Activated naive CD4-positive, alpha-beta T cell treated with anti-CD3 and anti-CD28 coated beads, Interleukin-2, amount 50 U/mL, for 16 hours (primary cell): ENCODE measurements around the gene PRPF19.
A peak's percentile ranks its signal among the peaks of the same experiment; 100 is the strongest.
"Not testable (repeated sequence)": the region's sequence is repeated elsewhere in the genome, so short reads cannot be mapped to it uniquely, and the experiment has no call there.

ENCODE experiments used
- DNase-seq: peaks from one replicate; pipeline ENCODE4 v3.0.0-alpha.2; 2020

PRPF19 gene

DNA sequence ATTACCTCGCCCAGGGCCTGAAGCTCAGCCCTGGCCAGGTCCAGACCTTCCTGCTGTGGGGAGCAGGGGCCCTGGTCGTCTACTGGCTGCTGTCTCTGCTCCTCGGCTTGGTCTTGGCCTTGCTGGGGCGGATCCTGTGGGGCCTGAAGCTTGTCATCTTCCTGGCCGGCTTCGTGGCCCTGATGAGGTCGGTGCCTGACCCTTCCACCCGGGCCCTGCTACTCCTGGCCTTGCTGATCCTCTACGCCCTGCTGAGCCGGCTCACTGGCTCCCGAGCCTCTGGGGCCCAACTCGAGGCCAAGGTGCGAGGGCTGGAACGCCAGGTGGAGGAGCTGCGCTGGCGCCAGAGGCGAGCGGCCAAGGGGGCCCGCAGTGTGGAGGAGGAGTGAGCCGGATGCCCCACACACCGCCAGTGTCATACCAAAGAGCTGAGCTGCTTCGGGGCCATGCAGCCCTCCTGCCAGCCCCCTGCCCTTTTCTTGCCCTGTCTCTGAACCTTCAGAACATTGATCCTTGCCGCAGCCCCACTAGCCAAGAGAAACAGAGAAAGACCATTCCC, 15.5 kb upstream of the PRPF19 start:
- no peak for DNase-seq

DNA sequence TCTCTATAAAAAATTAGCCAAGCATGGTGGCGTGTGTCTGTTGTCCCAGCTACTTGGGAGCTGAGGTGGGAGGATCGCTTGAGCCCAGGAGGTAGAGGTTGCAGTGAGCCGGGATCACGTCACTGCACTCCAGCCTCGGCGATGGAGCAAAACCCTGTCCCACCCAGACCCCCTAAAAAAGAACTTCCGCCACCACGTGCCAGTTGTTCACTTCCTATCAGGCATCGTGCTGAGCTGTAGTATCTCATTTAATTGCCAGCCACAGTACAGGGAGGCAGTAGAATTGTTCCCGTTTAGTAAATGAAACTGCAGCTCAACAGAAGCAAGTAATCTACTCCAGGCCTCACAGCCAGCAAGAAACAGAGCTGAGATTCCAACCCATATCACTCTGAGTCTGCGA, 14.9 kb upstream of the PRPF19 start:
- no peak for DNase-seq

DNA sequence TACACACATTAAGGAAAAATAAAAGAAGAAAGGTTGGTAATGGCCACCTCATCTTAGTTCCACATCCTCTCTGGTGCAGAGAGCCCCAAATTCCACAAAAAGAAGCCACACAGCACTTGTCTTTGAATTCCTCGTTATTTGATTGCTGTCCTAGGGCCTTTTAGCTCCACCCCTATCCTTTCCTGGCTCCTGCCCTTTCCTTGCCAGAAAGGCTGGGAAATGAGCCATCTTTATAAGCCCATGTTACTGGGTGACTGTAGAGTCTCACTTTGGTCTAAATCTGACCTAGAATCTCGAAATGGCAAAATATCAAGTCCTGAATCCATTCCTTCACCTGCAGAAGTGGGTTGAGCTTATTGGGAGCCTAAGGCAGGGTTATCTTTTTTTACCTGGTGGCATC, 13.6 kb upstream of the PRPF19 start:
- no peak for DNase-seq

DNA sequence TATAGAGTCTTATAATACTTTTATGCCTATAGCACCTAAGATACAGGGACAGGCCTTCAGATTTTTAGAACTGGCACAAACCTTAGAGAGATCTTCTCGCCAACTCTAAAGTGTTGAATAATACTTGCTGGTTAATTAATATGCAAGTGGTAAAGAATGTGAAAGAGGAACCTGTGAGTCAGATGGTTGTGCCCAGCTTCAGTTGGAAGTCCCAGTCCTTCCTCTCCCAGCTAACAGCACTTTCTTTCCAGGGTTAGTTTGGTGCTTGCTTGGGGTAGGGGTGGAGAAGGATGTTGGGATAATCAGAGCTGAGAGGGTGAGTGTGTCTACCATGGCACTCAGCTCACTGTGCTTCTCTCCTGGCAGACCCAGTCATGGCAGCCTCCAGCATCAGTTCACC, 12.9 kb upstream of the PRPF19 start:
- DNase-seq, result no peak

DNA sequence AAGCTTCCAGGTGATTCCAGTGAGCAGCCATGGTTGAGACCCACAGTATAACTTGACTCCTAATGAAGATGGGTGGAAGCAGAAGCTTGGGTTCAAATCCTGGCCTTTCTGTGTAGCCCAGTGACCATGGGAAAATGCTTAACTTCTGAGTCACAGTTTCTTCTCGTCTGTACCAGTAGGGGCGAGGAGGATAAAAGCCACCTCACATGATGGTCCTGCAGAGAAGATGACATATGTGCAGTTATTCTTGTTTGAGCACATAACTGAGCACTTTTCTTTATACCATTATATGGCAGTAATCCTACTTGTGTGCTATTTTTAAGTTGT, 12.5 kb upstream of the PRPF19 start:
- DNase-seq, result no peak

DNA sequence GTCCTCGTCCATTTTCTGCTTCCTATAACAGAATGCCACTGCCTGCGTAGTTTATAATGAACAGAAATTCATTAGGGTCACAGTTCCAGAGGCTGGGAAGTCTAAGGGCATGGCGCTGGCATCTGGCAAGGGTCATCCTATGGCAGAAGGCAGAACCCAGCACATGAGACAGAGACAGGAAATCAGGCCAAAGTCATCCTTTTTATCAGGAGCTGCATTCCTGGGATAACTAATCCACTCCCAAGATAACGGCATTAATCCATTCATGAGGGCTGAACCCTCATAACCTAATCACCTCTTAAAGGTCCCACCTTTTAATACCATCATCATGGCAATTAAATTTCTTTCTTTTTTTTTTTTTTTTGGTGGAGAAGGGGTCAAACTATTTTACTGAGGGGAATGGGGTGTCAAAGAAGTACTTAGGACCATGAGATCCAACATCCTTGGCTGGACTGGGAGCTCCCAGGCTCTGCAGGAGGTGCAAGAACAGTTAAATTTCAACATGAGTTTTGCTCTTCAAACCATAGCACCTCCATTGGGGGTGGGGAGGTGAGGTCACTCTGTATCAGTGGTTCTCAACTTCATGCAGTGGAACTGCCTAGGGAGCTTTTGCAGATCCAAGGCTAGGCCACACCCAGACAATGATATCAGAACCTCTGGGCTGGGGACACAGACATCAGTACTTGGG, 12.0 kb upstream of the PRPF19 start:
- no peak for DNase-seq

DNA sequence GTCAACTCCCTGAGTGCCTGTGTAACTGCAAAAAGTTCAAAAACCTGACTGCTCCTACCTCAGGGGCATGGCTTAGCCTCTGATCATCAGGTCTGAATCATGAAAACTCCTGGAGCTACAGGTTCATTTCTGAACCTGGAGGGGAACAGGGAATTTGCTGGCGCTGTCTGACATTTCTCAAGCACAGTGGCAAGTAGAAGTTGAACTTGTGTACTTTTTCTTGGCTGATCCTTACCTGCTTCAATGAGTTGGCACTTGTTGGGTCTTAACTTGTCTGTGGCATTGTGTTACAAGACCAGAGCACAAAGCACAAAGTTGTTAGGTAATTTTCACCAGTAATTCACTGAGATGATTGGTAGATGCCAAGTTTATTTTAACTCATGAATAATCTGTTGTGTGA, 10.9 kb upstream of the PRPF19 start:
- DNase-seq, result no peak

DNA sequence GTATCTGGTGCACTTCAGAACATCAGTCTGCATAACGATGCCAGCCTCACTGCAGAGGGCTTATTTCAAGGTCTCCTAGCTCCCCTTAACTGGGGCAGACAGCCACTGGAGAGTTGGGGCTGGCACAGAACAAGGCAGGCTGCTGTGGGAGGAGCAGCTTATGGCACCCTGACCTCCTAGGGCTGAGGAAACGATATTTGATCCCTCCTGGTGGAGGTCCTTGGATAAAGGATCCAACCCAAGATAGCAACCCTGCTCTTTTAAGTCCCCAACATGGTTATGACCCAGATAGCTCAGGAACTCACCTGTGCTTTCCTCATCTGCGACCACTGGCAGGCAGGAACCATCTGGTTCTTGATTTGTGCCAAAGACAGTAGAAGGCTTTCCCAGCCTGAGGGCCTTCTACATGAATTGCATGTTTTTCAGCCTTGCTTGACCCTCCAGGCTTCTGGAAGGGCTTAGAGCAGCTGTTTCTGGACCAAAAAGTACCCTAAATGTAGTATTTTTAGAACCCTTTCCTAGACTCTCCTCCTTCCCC, 10.4 kb upstream of the PRPF19 start:
- no peak for DNase-seq

DNA sequence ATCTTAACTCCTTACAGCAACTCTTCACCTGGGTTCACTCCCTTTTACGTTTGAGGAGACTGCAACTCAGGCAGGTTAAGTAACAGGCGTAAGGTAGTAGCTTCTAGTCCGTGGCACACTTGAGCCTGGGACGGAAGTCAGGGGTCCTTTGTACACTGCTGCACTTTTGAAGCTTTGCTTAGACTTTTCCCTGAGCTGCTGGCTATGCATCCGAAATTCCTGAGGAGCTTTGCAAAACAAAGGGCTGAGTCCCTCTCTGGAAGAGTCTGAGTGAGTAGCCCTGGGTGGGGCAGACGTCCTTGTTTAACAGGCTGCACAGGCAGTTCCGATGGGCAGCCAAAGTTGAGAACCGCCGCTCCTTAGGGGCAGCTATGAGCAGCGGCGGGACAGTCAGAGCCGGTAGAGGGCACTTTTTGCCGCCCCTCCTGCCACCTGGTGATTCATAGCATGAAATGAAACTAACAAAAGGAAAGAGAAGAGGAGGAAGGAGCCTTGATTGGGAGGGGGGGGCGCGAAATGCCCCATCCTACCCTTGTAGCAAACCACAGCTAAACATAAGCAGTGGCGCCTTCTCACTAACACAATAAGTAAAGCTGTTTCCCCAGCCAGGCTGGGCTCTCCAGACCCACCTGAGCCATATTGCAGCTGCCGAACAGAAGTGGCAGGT, 9.0 kb upstream of the PRPF19 start:
- peak; percentile 72 for DNase-seq

DNA sequence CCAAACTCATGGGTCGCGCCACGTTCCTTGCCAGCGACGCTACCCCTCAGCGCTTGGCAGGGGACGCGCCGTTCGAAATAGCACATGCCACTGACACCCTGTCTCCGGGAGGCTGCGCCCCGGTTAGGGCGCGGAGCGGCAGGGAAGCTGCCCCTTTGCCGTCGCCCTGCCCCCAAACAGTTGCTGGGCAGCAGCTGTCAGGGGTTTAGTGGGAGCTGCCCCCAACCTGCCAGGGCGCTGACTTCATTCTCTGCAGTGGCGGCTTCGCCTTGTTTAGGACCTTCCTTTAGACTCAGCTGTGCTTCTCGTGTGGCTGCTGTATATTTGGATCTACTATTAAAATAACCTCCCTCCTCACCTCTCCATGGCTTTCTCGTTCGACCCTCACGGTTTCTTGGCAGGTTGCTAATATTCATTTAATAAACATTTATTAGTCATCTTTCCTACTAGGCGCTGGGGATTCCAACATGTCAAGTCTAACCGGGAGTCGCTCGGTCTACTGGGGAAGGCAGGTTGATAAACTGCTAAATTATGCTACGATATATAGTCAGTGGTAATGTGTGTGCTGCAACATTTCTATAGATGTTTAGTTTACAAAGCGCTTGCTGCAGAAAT, 8.4 kb upstream of the PRPF19 start:
- DNase-seq, result peak; percentile 41

DNA sequence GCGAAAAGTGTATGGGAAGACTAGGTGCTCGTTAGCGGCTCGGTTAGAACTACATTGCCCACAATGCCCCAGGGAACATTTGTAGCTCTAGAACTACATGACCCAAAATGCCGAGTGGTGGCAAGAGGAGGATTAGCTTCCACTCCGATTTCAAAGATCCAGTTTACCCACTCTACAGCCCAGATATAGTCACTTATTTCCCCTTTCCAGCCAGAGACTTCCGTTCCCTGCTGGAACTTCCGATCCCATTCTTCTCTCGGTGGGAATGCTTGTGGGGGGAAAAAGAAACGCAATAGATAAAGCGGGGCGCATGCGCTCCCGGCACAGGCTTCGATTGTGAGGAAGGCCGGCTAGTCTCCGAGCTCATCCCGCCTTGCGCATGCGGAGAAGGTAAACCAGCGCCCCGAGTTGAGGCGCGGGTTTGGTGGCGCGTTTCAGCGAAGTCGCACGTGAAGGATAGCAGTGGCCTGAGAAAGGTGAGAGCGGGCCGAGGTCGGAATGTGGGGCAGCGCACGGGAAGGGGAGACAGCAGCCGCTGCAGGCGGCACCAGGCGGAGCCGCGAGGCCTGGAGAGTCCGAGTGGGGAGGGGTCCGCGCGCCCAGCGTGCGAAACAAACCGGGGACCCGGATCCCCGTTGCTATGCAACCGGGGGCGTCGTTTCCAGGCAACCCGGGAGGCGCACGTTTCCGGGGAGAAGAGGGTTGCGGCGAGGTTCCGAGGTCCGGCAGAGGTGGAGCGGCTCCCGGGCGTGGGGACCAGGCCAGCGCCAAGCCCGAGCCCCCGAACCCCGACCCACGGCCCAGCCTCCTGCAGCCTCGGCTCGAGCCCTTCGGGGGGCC, 7.6 kb upstream of the PRPF19 start, which contains the start of gene TMEM109:
Gene TMEM109 (plus strand): TSS at position 366 of the 840 bp plus-strand sequence. CDS start 5,536 bp downstream, outside the sequence.
- peak; percentile 90 for DNase-seq

DNA sequence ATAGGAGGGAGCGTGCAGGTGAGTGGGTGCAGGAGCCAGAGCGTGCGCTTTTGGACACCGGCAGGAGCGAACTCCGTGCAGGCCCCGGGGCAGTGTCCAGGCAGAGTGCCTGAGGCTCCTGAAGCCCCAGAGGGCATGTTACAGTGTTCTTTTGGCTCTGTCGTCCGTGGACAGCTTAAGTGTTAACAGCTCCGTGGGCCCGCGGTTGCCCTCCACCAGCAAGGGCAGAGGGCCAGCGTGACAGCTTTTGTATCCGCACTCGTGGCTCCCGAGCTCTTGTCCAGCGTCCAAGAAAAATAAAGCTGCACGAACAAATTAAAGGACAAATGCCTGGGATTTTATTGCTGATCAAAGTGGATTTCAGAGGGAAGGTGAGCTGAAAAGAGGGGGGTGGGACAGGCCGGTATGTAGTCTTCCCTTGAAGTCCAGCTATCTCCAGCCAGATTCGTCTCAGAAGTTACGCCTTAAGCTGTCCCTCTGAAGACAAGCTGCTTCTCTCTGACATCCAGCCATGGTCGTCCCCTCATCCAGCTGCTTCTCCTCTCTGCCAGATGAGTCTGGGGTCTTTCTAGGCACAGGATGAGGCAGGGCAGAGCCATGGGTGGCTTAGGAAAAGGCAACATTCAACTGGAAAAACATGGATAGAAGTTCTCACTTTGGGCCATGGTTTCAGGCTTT, 6.6 kb upstream of the PRPF19 start:
- DNase-seq, result no peak

DNA sequence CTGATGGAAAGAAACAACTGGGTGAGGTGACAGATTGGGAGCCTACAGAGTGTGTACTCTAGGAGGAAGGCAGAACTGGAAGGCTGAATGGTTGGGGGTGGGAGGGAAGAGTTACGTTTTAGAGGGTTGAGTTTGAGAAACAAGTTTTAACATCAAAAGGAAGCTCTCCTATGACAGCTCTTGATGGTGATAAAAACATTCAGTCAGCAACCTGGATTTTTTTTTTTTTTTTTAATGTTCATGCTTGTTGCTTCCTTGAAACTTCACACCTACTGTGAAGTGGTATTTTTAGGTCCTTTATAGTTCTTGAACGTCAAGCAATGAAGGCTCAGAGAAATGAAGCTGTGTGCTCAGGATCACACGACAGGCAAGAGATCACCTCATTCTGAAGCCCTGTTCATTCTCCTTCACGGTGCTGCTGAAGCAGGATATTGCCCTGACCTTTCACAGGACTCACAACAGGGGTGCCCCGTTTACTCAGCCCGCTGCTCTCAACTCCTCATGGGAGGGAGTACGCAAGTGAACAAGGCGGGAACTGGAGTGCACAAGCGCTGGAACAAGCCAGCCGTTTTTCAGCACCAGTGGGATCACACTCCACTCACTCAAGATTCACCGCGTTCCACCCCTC, 6.0 kb upstream of the PRPF19 start:
- no peak for DNase-seq

DNA sequence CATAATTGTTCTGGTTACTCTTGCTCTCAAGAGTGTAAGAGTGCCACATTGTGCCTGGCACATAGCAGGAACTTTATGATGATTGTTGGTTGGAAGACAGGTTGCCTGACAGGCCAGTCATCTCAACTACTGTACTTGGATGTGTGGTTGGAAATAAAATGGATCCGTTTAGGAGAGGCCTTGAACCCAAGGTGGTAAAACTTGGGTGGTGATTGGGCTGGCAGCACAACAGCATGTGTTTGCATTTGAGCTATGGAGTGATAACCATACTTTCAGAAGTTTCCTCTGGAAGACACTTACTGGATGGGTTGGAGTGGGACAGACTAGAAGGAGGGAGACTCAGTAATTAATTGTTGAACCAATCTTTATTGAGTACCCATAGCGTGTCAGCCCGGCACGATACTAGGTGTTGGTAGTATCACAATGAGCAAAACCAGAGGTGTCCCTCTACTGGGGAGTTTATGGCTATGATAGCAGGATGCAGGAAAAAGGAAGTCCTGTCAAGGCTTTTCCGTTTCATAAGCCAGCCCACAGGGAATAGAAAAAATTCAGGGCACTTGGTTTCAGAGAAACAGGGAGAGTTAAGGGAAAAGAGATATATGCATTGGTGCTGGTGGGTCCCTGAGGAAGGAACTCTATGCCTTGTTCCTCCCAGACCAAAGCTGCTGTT, 4.5 kb upstream of the PRPF19 start:
- no peak for DNase-seq

DNA sequence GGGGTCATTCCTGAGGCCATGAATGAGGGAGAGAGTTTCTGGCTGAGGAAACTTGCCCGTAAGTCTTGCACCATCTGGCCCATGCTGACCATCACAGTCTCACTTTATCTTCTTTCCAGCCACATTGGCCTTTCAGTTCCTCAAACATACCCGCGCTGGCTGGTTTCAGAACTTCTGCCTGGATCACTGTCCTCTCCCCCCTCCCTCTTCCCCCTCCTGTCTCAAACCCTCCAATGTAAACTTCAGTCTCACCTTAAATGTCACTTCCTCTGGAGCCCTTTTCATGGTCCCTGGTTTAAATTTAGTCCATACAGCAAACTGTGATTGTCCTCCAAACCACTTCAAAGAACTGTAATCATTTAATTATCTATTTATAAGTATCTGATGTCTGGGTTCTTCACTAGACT, 3.9 kb upstream of the PRPF19 start:
- DNase-seq, result no peak

DNA sequence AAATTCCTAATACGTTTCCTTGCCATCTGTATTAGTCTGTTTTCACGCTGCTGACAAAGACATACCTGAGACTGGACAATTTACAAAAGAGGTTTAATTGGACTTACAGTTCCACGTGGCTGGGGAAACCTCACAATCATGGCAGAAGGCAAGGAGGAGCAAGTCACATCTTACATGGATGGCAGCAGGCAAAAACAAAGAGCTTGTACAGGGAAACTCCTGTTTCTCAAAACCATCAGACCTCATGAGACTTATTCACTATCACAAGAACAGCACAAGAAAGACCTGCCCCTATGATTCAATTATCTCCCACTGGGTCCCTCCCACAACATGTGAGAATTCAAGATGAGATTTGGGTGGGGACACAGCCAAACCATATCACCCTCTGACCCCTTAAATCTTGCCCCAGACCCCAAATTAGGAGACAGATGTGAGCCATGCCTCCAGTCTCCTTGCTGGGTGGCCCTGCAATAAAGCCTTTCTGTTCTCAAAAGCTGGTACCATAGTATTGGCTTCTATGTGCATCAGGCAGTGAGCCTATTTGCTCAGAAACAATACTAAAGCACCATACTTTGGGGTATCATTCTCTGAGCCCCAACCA, 3.4 kb upstream of the PRPF19 start:
- not testable (repeated sequence) for DNase-seq

DNA sequence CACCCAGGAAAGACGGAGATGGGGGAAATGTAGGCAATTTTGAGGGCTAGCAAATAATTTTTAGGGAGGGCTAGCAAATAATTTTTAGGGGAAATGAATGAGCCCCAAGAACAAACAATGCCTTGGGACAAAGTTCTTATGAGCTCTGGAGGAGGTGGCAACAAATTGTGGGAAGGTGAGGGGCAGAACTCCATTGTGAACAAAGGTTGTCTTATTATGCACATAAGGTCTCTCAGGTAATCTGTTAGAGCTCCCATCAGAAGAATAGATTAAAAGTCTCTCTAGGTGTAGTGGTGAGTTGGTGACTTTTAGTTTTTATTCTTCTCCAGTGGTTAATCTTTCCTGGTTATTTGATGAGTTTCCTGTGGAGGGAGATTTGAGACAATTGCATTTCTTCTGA, 2.4 kb upstream of the PRPF19 start:
- no peak for DNase-seq

DNA sequence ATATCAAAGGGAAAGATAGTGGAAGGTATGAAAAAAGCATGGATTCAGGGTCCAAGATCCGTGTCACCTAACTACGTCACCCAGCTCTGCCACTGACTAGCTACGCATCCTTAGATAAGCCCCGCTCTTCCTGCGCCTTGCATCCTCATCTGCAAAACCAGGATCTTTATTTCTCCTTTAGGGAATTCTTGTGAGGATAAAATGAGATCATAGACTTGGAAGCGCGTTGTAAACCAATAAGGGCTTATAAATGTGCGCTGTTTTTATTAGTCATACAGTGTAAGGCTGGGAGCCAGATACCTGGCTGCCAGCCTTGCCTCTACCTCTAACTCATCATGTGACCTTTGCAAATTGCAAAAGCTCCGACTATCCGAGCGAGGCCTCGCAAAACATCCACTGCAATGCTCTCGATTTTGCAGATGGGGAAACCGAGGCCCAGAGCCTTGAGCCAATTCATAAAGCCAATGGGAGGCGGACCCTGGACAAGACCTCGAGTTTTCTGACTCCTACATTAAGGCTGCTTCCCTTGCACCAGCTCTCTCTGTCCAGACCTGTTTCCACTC, 753 bp downstream of the PRPF19 start:
- DNase-seq, result peak; percentile 32

DNA sequence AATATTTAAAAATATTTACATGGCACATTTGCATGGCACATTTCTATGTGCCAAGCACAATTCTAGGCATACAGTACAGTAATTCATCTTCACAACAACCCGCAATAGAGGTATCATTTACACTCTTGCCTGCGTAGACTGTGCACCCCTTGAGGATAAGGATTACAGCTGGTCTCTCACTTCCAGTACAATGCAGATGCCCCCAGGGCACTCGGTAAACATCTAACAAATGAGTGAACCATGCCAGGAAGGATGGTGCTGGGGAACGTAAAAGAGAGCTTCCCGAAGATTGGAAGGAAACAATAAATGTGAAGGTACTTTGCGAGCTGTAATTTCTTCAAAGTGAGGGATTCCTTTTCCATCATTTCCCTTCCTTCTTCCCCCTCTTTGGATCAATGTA, 1.3 kb downstream of the PRPF19 start:
- no peak for DNase-seq

DNA sequence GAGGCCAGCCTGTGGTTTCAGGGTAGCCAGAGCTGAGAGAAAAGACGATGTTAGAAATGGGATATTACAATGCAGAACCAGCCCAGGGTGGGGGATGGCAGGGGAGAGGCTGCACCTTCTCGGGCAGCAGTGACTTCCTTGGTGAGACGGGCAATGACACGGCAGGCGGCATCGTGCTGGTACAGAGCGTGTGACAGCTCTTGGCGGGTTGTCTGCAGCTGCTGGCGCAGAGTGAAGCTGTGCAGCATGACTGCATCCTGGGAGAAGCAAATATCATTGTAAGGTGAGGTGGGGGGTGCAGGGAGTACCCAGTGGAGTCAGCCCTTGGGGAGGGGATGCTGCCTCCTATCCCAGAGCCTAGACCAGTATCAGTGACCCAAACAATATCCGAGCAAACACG, 3.8 kb downstream of the PRPF19 start:
- no peak for DNase-seq
